Spinal cord (tissue), 10 donors: ENCODE data around the gene ALDH9A1. TPM values are rescaled to one million over a fixed set of nuclear protein-coding genes. Genes with fewer than 3 reads are reported as not detected.
"Not testable (repeated sequence)": the region's sequence is repeated elsewhere in the genome, so short reads cannot be mapped to it uniquely, and the experiment has no call there.

ENCODE experiments used
- DNase-seq, 6 donors: peaks; one replicate each; pipeline versions ENCODE4 v3.0.0 to v3.0.0-alpha.2; 2013 to 2015; ENCODE audit warnings: low spot score in 6 of 6, low read depth in 4 of 6
- H3K27ac ChIP-seq: one replicate; pipeline ENCODE4 v1.5.1; 2013; ENCODE audit warnings: low read depth, low read length, control low read depth
- H3K27me3 ChIP-seq: one replicate; pipeline ENCODE4 v1.6.1; 2013; ENCODE audit warnings: low read length; ENCODE audit not compliant: control insufficient read depth, insufficient read depth
- H3K36me3 ChIP-seq: one replicate; pipeline ENCODE4 v1.6.1; 2013; ENCODE audit warnings: low read length; ENCODE audit not compliant: control insufficient read depth, insufficient read depth
- H3K4me1 ChIP-seq: one replicate; pipeline ENCODE4 v1.6.1; 2013; ENCODE audit warnings: low read length; ENCODE audit not compliant: control insufficient read depth, insufficient read depth
- H3K4me3 ChIP-seq: one replicate; pipeline ENCODE4 v1.5.1; 2013; ENCODE audit warnings: low read depth, low read length, control low read depth
- H3K9me3 ChIP-seq: one replicate; pipeline ENCODE4 v1.6.1; 2013; ENCODE audit warnings: low read length; ENCODE audit not compliant: control insufficient read depth, insufficient read depth
- WGBS: methylation state at CpG from one replicate; pipeline ENCODE4 v1.1.5; 2013; ENCODE audit warnings: missing lambda C conversion rate; ENCODE audit not compliant: insufficient coverage; 5-methylcytosine and 5-hydroxymethylcytosine counted together
- polyA plus RNA-seq, 2 donors: library from polyadenylated mRNA; unstranded; fragments of 120-200 nt; gene quantifications; one replicate each; pipeline ENCODE4 v1.2.1, GENCODE V29; 2013; ENCODE audit not compliant: insufficient read length in 2 of 2
- total RNA-seq, 2 donors: library from RNA; depleted of rRNA in 1 of 2; stranded (reverse); fragments of 120-200 nt in 1 of 2; fragments of >200 nt in 1 of 2; gene quantifications; one replicate each; pipeline versions ENCODE4 v1.2.3 to v1.2.4, GENCODE V29; 2013 to 2014
- donor health status: healthy.

Gene ALDH9A1
- total and polyA plus RNA-seq, 4 donors, result 88.5 to 123 (median 90.2) TPM

GRCh38 chr1:165639821-165640623 lies 58.3 kb downstream of the ALDH9A1 start:
- Histone ChIP-seq H3K4me3 (no peak overlapping the region), H3K4me1 (peaks cover under 1% of the 10 kb centered on the region), H3K9me3 (no peaks in the 10 kb centered on the region), H3K27me3 (no peaks in the 10 kb centered on the region), H3K27ac (no peak overlapping the region), H3K36me3 (peaks cover 3% of the 10 kb centered on the region)
- WGBS, result no CpG with 5 or more reads among the region's 1 CpG
- DNase-seq, result no peak

GRCh38 chr1:165638211-165638610 lies 60.2 kb downstream of the ALDH9A1 start:
- H3K36me3 ChIP-seq, DNase-seq, H3K27ac ChIP-seq, H3K4me3 ChIP-seq, H3K27me3 ChIP-seq, H3K4me1 ChIP-seq, H3K9me3 ChIP-seq: not testable (repeated sequence)
- WGBS, result 88% methylated on average over 5 of the region's 7 CpGs

GRCh38 chr1:165637427-165637826 lies 60.9 kb downstream of the ALDH9A1 start:
- DNase-seq, result no peak
- Histone ChIP-seq H3K9me3 (no peaks in the 10 kb centered on the region), H3K27ac (no peak overlapping the region), H3K36me3 (peaks cover 3% of the 10 kb centered on the region), H3K27me3 (no peaks in the 10 kb centered on the region), H3K4me3 (no peak overlapping the region), H3K4me1 (peaks cover 3% of the 10 kb centered on the region)
- 78% methylated on average over 1 of the region's 1 CpG for WGBS

- Histone ChIP-seq H3K4me3 (no peak overlapping the region), H3K4me1 (peaks cover 11% of the 10 kb centered on the region)
- DNase-seq, result no peak
These were observed 62.5 kb downstream of the ALDH9A1 start for GRCh38 chr1:165635823-165636222.

GRCh38 chr1:165635329-165635728 lies 63.0 kb downstream of the ALDH9A1 start:
- Histone ChIP-seq H3K9me3 (no peaks in the 10 kb centered on the region), H3K27me3 (no peaks in the 10 kb centered on the region), H3K4me3 (no peak overlapping the region), H3K36me3 (peaks cover 3% of the 10 kb centered on the region), H3K4me1 (peaks cover 13% of the 10 kb centered on the region), H3K27ac (no peak overlapping the region)
- DNase-seq, result no peak
- no CpG with 5 or more reads among the region's 2 CpGs for WGBS

More at GRCh38 chr1:165635823-165636222, 62.5 kb downstream of the ALDH9A1 start:
- no CpG with 5 or more reads among the region's 2 CpGs for WGBS
- Histone ChIP-seq H3K27ac (no peak overlapping the region), H3K27me3 (no peaks in the 10 kb centered on the region), H3K36me3 (peaks cover 3% of the 10 kb centered on the region), H3K9me3 (no peaks in the 10 kb centered on the region)

GRCh38 chr1:165634154-165634921 lies 64.0 kb downstream of the ALDH9A1 start:
- Histone ChIP-seq H3K36me3 (peaks cover under 1% of the 10 kb centered on the region), H3K4me3 (no peak overlapping the region), H3K27me3 (no peaks in the 10 kb centered on the region), H3K27ac (no peak overlapping the region), H3K4me1 (peaks cover 16% of the 10 kb centered on the region), H3K9me3 (no peaks in the 10 kb centered on the region)
- DNase-seq, result peak in 1 of 6 donors; percentile 22
- WGBS, result 85% methylated on average over 2 of the region's 6 CpGs

- DNase-seq, result no peak
- no CpG with 5 or more reads among the region's 3 CpGs for WGBS
- H3K4me1 ChIP-seq, result peaks cover 16% of the 10 kb centered on the region
- no peaks in the 10 kb centered on the region for H3K9me3 ChIP-seq
- no peak overlapping the region for H3K4me3 ChIP-seq
- H3K27me3 ChIP-seq, result no peaks in the 10 kb centered on the region
- H3K27ac ChIP-seq, result no peak overlapping the region
- H3K36me3 ChIP-seq, result no peaks in the 10 kb centered on the region
These were observed 64.7 kb downstream of the ALDH9A1 start for GRCh38 chr1:165633614-165634013.

GRCh38 chr1:165632491-165632890 lies 65.9 kb downstream of the ALDH9A1 start:
- Histone ChIP-seq H3K4me1 (peaks cover 16% of the 10 kb centered on the region), H3K4me3 (peak overlapping the region; percentile 88), H3K9me3 (no peaks in the 10 kb centered on the region), H3K27ac (peak overlapping the region; percentile 93), H3K27me3 (no peaks in the 10 kb centered on the region), H3K36me3 (no peaks in the 10 kb centered on the region)
- DNase-seq, result peak in 1 of 6 donors; percentile 54
- no CpG with 5 or more reads among the region's 7 CpGs for WGBS

GRCh38 chr1:165632152-165632469 lies 66.3 kb downstream of the ALDH9A1 start:
- 21% methylated on average over 4 of the region's 5 CpGs for WGBS
- H3K36me3 ChIP-seq, result no peaks in the 10 kb centered on the region
- peaks cover 16% of the 10 kb centered on the region for H3K4me1 ChIP-seq
- peak overlapping the region; percentile 93 for H3K27ac ChIP-seq
- peak overlapping the region; percentile 88 for H3K4me3 ChIP-seq
- DNase-seq, result no peak
- no peaks in the 10 kb centered on the region for H3K9me3 ChIP-seq
- H3K27me3 ChIP-seq, result no peaks in the 10 kb centered on the region
